HG02623 (cell line): ENCODE results near the gene OGFR.

Source experiments
- ATAC-seq: cut with Tn5 transposase; IDR thresholded peaks from one replicate; pipeline ENCODE4 v1.9.1; 2021; ENCODE audit warnings: moderate library complexity; ENCODE audit not compliant: unreplicated experiment

Gene OGFR

GRCh38 chr20:62769346-62770071 is 35.1 kb upstream of the OGFR start:
- ATAC-seq: no peak

GRCh38 chr20:62770111-62770910 is 34.3 kb upstream of the OGFR start:
- ATAC-seq: no peak

GRCh38 chr20:62770916-62771315 is 33.7 kb upstream of the OGFR start:
- no peak for ATAC-seq

GRCh38 chr20:62771396-62772102 is 33.1 kb upstream of the OGFR start:
- ATAC-seq: no peak

GRCh38 chr20:62772103-62772611 is 32.5 kb upstream of the OGFR start:
- no peak for ATAC-seq

- ATAC-seq: no peak
Observed at GRCh38 chr20:62772619-62772989, 32.0 kb upstream of the OGFR start.

GRCh38 chr20:62772990-62773844 is 31.4 kb upstream of the OGFR start:
- ATAC-seq: no peak

GRCh38 chr20:62773845-62774714 is 30.6 kb upstream of the OGFR start:
- ATAC-seq: no peak

GRCh38 chr20:62774762-62775161 is 29.9 kb upstream of the OGFR start:
- ATAC-seq: no peak

GRCh38 chr20:62775206-62775605 is 29.4 kb upstream of the OGFR start:
- ATAC-seq: no peak

GRCh38 chr20:62776035-62776691 is 28.5 kb upstream of the OGFR start:
- ATAC-seq: no peak

GRCh38 chr20:62776692-62777527 is 27.7 kb upstream of the OGFR start:
- no peak for ATAC-seq

GRCh38 chr20:62777528-62777830 is 27.2 kb upstream of the OGFR start:
- no peak for ATAC-seq

- ATAC-seq: no peak
Observed at GRCh38 chr20:62778058-62778457, 26.6 kb upstream of the OGFR start.

GRCh38 chr20:62778601-62779416 is 25.8 kb upstream of the OGFR start:
- ATAC-seq: no peak

- ATAC-seq: no peak
Observed at GRCh38 chr20:62779417-62779685, 25.3 kb upstream of the OGFR start.

GRCh38 chr20:62780204-62780603 is 24.4 kb upstream of the OGFR start:
- ATAC-seq: no peak

- ATAC-seq: no peak
Observed at GRCh38 chr20:62780696-62781095, 23.9 kb upstream of the OGFR start.
